Ramos (cell line): ENCODE measurements around the gene VEGFB.

Experiments
- in situ Hi-C: fragments of 300-500 bp; cut with MboI; formaldehyde crosslinking; loops from one replicate; pipeline ENCODE4 v1.14.3; 2022; ENCODE audit warnings: low sequenced_read_pairs; ENCODE audit not compliant: unreplicated experiment

The VEGFB gene

DNA sequence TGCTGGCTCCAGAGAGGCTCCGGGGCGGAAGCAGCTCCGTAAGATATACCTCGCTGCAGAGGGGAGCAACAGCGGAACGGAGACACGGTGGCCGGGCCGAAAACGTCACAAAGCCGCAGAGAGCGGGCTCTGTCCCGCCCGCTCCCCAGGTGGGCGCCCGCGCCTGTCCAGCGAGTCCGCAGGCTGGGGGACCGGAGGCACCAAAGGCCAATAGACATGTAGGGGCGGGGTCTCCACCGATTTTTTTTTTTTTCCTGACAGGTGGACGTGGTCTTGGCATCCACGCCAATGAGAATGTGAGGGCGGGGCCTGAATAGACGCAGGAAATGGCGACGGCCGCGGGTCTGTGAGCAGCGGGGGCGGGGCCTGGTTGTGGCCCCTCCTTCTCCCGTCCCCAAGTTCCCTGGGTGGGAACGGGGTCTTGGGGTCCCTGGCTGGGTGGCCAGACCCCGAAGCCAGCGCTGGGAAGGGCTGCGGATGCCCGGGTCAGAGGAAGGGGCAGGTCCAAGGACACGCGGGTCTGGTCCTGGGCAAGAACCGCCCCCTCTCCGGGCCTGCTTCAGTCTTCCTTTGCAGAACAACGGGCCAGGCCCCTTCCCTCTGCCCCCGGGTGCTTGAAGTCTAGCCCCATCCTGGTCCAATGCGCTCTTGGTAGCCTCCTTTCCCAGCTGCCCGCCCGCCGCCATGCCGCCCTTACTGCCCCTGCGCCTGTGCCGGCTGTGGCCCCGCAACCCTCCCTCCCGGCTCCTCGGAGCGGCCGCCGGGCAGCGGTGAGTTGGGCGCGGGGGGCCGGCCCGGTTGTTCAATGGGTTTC, 4.0 kb upstream of the VEGFB start, which contains the start of gene DNAJC4:
DNAJC4 (plus strand) TSS at position 378 of the 814 bp plus-strand sequence; CDS start at position 685, 307 bp downstream.
- in situ Hi-C loops: loop anchor here (25.0 kb wide), 3 partner anchors 907 to 1618 kb away; partner anchors contain the start of genes B3GAT3, EML3, MTA2 and ROM1

GRCh38 chr11:64230985-64231365, 3.4 kb upstream of the VEGFB start:
- in situ Hi-C loops: loop anchor here (25.0 kb wide), 3 partner anchors 906 to 1619 kb away; partner anchors contain the start of genes B3GAT3, EML3, MTA2 and ROM1

- in situ Hi-C loops: loop anchor here (25.0 kb wide), 3 partner anchors 906 to 1619 kb away; partner anchors contain the start of genes B3GAT3, EML3, MTA2 and ROM1
These were observed 2.8 kb upstream of the VEGFB start for GRCh38 chr11:64231546-64231945.

DNA sequence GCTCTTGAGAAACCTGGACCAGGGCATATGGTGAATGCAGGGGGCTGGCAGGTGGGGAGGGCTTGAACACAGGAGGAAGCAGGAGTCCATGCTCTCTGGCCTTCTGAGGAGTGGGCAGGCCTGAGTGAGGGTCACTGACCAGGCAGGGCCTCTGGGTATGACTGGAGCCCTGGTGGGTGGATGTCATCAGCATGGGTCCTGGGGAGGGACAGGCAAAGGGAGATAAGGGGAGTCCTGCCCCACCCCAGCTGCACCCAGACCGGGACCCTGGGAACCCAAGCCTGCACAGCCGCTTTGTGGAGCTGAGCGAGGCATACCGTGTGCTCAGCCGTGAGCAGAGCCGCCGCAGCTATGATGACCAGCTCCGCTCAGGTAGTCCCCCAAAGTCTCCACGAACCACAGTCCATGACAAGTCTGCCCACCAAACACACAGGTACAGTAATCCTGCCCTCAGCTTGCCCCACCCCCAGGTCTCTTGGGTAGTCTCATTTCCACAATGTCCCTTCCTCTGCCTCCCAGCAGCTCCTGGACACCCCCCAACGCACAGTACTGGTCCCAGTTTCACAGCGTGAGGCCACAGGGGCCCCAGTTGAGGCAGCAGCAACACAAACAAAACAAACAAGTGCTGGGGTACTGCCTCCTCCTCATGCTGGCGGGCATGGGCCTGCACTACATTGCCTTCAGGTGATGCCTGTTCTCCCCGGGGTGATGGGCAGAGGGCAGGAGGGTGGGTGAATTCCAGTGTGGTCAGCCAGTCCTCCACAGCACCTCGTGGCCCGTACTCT, 2.0 kb upstream of the VEGFB start:
- in situ Hi-C loops: loop anchor here (25.0 kb wide), 3 partner anchors 905 to 1620 kb away; partner anchors contain the start of genes B3GAT3, EML3, MTA2 and ROM1

DNA sequence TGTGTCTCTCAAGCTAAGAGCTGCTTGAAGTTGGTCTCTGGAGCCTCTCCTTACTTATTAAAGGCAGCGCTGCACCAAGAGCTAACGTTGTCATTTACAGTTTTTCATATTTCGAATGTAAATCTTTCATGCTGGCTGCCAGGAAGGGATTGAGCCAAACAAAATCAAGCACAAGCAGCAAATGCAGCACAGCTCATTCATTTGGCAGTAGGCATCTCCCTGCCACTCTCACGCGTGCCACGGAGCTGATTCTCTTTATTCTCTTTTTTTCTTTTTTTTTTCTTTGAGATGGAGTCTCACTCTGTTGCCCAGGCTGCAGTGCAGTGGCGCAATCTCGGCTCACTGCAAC, 1.4 kb upstream of the VEGFB start:
- in situ Hi-C loops: loop anchor here (25.0 kb wide), 3 partner anchors 904 to 1621 kb away; partner anchors contain the start of genes B3GAT3, EML3, MTA2 and ROM1

DNA sequence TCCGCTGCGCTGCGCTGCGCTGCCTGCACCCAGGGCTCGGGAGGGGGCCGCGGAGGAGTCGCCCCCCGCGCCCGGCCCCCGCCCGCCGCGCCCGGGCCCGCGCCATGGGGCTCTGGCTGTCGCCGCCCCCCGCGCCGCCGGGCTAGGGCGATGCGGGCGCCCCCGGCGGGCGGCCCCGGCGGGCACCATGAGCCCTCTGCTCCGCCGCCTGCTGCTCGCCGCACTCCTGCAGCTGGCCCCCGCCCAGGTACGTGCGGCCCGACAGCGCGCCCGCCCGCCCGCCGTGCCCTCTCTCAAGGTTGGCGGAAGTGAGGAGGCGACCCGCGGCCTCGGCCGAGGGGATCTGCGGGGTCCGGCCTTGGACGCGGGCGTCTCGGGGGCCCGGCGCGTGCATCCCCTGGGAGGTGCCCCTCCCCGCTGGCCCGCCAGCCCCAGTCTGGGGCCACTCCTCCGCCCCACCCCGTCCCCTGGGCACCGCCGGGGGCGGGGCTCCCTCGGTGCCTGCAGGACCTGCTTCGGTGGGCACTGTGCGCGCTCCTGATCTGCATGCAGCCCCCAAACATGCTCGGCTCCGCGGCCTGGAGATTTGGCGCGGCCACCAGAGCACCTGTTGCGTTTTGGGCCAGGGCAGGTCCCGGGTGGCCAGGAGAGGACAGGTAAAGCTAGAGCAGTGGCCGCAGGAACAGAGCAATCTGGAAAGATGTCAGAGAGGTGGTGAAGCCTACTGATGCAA, 429 bp downstream of the VEGFB start:
- in situ Hi-C loops: loop anchor here (25.0 kb wide), 3 partner anchors 902 to 1623 kb away; partner anchors contain the start of genes B3GAT3, EML3, MTA2 and ROM1

- in situ Hi-C loops: loop anchor here (25.0 kb wide), 3 partner anchors 902 to 1623 kb away; partner anchors contain the start of genes B3GAT3, EML3, MTA2 and ROM1
These were observed 1.2 kb downstream of the VEGFB start for GRCh38 chr11:64235437-64236161.

GRCh38 chr11:64237484-64237951, 3.1 kb downstream of the VEGFB start:
- in situ Hi-C loops: loop anchor here (25.0 kb wide), 3 partner anchors 900 to 1625 kb away; partner anchors contain the start of genes B3GAT3, EML3, MTA2 and ROM1

GRCh38 chr11:64238076-64238475, 3.7 kb downstream of the VEGFB start:
- in situ Hi-C loops: loop anchor here (25.0 kb wide), 3 partner anchors 899 to 1626 kb away; partner anchors contain the start of genes B3GAT3, EML3, MTA2 and ROM1

DNA sequence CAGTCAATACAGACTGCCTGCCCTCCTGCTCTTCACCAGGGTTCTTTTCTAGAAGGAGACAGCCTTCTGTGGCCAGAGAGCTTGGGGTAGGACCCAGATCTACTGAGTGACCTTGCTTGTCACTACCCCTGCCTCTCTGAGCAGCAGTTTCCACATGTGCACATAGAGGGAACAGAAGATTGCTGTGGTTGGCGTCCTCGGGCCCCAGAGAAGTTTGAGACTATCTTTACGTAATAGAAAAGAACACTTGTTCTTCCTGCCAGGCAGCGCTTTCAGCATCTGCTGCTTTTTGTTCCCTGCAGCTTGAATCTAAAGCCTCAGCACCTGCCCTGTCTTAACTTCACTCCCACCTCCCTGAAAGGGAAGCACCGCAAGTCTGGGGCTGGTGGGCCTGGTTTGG, 4.6 kb downstream of the VEGFB start:
- in situ Hi-C loops: loop anchor here (25.0 kb wide), 3 partner anchors 898 to 1627 kb away; partner anchors contain the start of genes B3GAT3, EML3, MTA2 and ROM1

DNA sequence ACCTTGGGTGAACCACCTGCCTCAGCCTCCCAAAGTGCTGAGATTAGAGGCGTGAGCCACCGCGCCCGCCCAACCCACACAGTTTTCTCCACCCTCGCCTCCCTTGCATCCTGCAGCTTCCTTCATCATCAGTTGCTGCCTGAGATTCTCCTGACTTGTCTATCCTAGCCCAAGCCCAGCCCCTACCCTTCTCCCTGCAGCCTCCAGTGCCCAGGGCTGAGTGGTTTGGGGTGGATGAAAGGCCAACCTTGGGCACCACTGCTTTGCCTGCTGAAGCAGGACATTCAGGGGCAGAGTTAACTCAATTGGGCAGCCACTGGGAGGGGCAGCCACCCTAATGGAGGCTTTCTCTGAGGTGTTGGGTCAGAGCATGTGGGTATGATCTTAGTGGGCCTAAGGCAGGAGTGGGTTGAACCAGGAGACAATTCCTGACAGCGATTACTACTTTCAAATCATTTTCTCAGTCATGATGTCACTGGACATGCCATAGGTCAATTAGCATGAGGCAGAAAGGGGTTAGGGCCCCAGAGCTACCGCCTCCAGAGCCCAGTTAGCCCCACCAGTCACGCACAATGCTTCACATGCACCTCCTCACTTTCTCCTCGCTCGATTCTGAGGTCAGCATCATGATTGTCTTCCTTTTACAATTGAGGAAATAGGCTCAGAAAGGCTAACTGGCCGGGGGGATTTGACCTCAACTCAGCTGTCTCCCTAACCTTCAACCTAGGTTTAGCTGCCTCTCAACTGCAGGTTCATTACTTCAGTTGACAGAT, 5.5 kb downstream of the VEGFB start:
- in situ Hi-C loops: loop anchor here (25.0 kb wide), 3 partner anchors 897 to 1628 kb away; partner anchors contain the start of genes B3GAT3, EML3, MTA2 and ROM1

DNA sequence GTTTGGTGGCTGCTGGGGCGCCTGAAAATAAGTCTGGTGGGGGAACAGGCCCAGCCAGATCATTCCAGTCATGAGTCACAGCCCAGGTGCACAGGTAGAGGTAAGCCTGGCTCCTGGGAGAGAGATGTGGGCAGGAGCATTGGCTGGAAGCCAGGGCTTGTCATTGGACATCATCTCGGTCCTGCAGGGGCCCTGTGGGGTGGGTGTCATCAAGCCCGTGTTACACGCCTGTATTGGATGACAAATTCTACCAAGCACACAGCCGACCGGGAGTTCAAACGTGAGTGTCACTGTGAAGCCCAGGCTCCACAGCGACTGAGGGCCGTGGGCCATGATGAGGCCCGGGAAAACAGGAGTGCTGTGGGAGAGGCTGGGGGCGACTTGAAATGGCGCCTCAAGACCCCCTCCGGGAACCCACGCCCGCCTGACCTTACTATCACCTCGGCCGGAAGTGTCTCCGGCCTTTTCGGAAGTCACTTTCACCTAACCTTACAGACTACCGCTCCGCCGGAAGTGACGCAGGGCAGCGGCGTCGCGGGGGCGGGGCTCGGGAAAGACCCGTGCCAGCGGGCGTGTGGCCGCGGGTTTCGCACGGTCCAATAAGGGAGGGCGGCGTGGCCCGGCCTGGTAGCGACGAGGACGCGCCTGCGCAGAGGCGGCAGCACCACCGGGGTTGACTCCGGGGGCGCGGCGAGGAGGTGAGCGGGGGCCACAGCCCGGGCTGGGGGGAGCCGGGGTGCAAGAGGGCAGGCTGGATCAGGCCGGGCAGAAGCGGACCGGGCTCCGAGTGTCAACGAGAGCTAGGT, 6.3 kb downstream of the VEGFB start, which contains the start of gene FKBP2:
FKBP2 (plus strand) TSS at position 661 of the 806 bp plus-strand sequence. CDS start 1,293 bp downstream, outside the sequence.
- in situ Hi-C loops: loop anchor here (25.0 kb wide), 3 partner anchors 897 to 1628 kb away; partner anchors contain the start of genes B3GAT3, EML3, MTA2 and ROM1

DNA sequence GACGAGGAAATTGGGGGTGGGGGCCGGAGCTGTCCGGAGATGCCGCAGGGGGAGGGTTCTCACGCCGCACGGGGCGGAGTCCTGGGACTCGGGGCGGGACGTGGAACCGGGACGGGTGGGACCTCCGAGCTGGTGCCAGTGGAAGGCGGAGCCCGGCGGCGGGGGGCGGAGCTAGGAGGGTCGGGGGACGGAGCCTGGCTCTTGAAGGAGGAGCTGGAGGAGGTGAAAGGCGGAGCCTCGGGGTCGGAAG, 6.8 kb downstream of the VEGFB start:
- in situ Hi-C loops: loop anchor here (25.0 kb wide), 3 partner anchors 896 to 1629 kb away; partner anchors contain the start of genes B3GAT3, EML3, MTA2 and ROM1

DNA sequence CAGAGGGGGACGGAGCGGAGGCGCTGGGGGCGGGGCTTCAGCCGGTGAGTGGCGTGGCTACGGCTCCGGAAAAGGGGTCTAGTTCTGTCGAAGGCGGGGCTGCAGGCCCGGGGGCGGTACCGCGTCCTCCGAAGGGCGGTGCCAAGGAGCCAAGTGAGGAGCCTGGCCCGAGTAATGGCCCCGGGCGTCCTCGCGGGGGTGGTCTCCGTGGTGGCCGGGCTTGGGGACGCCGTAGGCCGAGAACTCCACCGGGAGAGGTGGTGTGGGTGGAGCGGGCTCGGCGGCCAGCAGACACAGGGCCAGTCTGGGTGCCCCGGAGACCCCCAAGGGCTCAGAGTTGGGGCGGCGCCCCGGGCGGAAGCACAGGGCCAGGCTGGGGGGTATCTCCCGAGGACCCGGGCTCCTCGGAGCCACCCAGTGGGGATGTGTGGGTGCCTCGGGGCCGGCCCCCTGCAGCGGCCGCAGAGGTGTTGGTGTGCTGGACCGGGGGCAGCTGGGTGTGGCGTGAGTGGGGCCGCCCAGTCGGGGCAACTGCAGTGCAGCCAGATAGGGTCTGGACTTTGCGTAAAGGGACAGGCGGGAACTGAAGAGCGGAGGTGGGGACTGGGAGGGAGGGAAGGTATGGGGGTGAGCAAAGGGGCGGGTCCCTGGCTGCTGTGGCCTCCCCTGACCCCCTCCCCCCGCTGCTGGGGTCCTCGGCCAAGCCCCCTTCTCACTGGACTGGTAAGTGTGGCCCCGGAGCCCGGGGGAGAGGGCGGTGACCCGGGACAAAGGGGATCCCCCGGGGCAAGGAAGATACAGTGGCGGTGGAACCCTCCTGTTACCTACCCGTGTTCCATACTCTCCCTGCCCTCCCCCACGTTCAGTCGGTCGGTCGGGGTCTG, 7.3 kb downstream of the VEGFB start:
- in situ Hi-C loops: loop anchor here (25.0 kb wide), 3 partner anchors 896 to 1629 kb away; partner anchors contain the start of genes B3GAT3, EML3, MTA2 and ROM1

GRCh38 chr11:64243236-64243854, 9.0 kb downstream of the VEGFB start:
- in situ Hi-C loops: loop anchor here (25.0 kb wide), 3 partner anchors 894 to 1631 kb away; partner anchors contain the start of genes B3GAT3, EML3, MTA2 and ROM1
